ENCODE data around the gene SCAMP4.

SCAMP4 gene

DNA sequence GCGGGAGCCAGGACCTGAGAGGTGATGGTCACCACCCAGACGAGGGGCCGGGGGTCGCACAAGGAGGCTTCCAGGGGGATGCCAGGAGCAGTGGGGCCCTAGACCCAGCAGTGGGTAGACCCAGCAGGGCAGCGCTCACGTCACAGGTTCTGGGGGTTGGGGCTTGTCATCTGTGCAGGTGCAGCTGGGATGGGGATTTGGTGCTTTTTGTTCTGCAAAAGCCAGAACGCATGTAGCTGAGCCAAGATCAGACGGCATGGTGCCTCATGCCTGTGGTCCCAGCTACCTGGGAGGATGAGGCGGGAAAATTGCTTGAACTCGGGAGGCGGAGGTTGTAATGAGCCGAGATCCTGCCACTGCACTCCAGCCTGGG lies 50.9 kb downstream of the SCAMP4 start:
- Histone ChIP-seq H3K4me1 (ENCODE audit: insufficient read depth, low read length, severe bottlenecking) (peaks cover 11% of the 10 kb centered on the region), H4K20me1 (ENCODE audit: insufficient read depth, low read length) (no peaks in the 10 kb centered on the region), H3K9me2 (ENCODE audit: low read depth, low read length) (no peaks in the 10 kb centered on the region), H3K36me3 (ENCODE audit: insufficient read depth, low read length) (peaks cover 18% of the 10 kb centered on the region; the same call in 1 of the 2 replicates), H3K79me2 (ENCODE audit: insufficient read depth, low read length) (no peaks in the 10 kb centered on the region), H3K27ac (ENCODE audit: low read depth, low read length, poor library complexity, severe bottlenecking) (no peak overlapping the region), H3F3A (ENCODE audit: insufficient read depth, low read length) (no peaks in the 10 kb centered on the region), H2AFZ (ENCODE audit: low read length) (no peak overlapping the region), H3K9me3 (ENCODE audit: low read length) (no peaks in the 10 kb centered on the region), H3K4me2 (ENCODE audit: low read length) (no peak overlapping the region), H3K9ac (ENCODE audit: low read length) (no peak overlapping the region), H3K4me3 (ENCODE audit: low read depth, low read length, poor library complexity, severe bottlenecking) (no peak overlapping the region), H3K27me3 (ENCODE audit: insufficient read depth, low read length) (no peaks in the 10 kb centered on the region)
- TF ChIP-seq EZH2 (IDR thresholded peaks at IDR 0.05; ENCODE audit: borderline replicate concordance, low read length) (no peak), CTCF (IDR thresholded peaks at IDR 0.05; ENCODE audit: low read length) (no peak)

DNA sequence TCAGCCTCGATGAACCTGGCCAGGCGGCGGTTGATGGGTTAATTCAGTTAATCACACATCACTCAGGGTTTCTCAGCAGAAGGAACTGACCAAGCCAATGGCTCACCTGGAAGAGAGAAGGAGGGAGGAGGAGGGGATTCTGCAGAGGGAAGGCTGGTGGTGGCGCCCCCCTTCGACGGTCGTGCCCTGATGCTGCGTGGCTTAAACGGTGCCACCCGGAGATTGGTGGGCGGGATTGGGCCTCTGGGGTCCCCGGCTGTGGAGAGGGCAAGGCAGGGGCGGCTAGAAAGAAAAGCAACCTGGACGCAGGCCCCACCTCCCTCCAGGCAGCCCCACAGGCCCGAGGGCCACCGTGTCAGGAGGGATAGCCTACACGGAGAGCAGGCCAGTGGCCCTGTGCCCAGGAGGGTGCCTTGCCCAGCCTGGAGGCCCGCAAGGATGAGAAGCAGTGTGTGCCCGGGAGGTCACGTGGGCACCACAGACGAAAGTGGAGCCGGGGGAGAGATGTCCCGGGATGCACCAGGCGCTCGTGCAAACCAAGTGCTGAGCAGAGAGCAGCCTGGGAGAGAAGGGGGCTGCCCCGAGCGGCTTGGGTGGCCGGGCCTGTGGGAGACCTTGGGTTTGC lies 51.8 kb downstream of the SCAMP4 start:
- Histone ChIP-seq H3K36me3 (ENCODE audit: insufficient read depth, low read length) (peaks cover 23% of the 10 kb centered on the region; the same call in 1 of the 2 replicates), H3K9me3 (ENCODE audit: low read length) (no peaks in the 10 kb centered on the region), H3K9me2 (ENCODE audit: low read depth, low read length) (no peaks in the 10 kb centered on the region), H4K20me1 (ENCODE audit: insufficient read depth, low read length) (no peaks in the 10 kb centered on the region), H3K4me3 (ENCODE audit: low read depth, low read length, poor library complexity, severe bottlenecking) (no peak overlapping the region), H3K79me2 (ENCODE audit: insufficient read depth, low read length) (no peaks in the 10 kb centered on the region), H3K4me1 (ENCODE audit: insufficient read depth, low read length, severe bottlenecking) (peaks cover 11% of the 10 kb centered on the region), H3K27me3 (ENCODE audit: insufficient read depth, low read length) (no peaks in the 10 kb centered on the region), H3K27ac (ENCODE audit: low read depth, low read length, poor library complexity, severe bottlenecking) (no peak overlapping the region), H3K9ac (ENCODE audit: low read length) (no peak overlapping the region), H3F3A (ENCODE audit: insufficient read depth, low read length) (no peaks in the 10 kb centered on the region), H2AFZ (ENCODE audit: low read length) (no peak overlapping the region), H3K4me2 (ENCODE audit: low read length) (no peak overlapping the region)
- TF ChIP-seq CTCF (IDR thresholded peaks at IDR 0.05; ENCODE audit: low read length) (no peak), EZH2 (IDR thresholded peaks at IDR 0.05; ENCODE audit: borderline replicate concordance, low read length) (no peak)

GRCh38 chr19:1957562-1958248 lies 52.5 kb downstream of the SCAMP4 start:
- TF ChIP-seq EZH2 (IDR thresholded peaks at IDR 0.05; ENCODE audit: borderline replicate concordance, low read length) (no peak), CTCF (IDR thresholded peaks at IDR 0.05; ENCODE audit: low read length) (no peak)
- H4K20me1 ChIP-seq (ENCODE audit: insufficient read depth, low read length), result no peaks in the 10 kb centered on the region
- H3F3A ChIP-seq (ENCODE audit: insufficient read depth, low read length), result no peaks in the 10 kb centered on the region
- H3K4me1 ChIP-seq (ENCODE audit: insufficient read depth, low read length, severe bottlenecking), result peaks cover 11% of the 10 kb centered on the region
- H3K4me2 ChIP-seq (ENCODE audit: low read length), result no peak overlapping the region
- H2AFZ ChIP-seq (ENCODE audit: low read length), result no peak overlapping the region
- H3K36me3 ChIP-seq (ENCODE audit: insufficient read depth, low read length), result peaks cover 21% of the 10 kb centered on the region
- H3K9me3 ChIP-seq (ENCODE audit: low read length), result no peaks in the 10 kb centered on the region
- H3K79me2 ChIP-seq (ENCODE audit: insufficient read depth, low read length), result no peaks in the 10 kb centered on the region
- no peaks in the 10 kb centered on the region for H3K9me2 ChIP-seq (ENCODE audit: low read depth, low read length)
- no peak overlapping the region for H3K4me3 ChIP-seq (ENCODE audit: low read depth, low read length, poor library complexity, severe bottlenecking)
- H3K27ac ChIP-seq (ENCODE audit: low read depth, low read length, poor library complexity, severe bottlenecking), result no peak overlapping the region
- no peak overlapping the region for H3K9ac ChIP-seq (ENCODE audit: low read length)
- no peaks in the 10 kb centered on the region for H3K27me3 ChIP-seq (ENCODE audit: insufficient read depth, low read length)

Measured in OCI-LY1 (cell line).